ENCODE data around the gene SRPX.

The SRPX gene

GRCh38 chrX:38214044-38214443, 6.6 kb downstream of the SRPX start:
- in situ Hi-C loops (cut with MboI; ENCODE audit: low sequenced_read_pairs, unreplicated experiment): no loop called here
- no peak for TF ChIP-seq CTCF (IDR thresholded peaks at IDR 0.05; ENCODE audit: borderline replicate concordance, control extremely low read depth, extremely low read depth, insufficient read depth, missing control alignments)
- no peak for DNase-seq (ENCODE audit: low spot score)

DNA sequence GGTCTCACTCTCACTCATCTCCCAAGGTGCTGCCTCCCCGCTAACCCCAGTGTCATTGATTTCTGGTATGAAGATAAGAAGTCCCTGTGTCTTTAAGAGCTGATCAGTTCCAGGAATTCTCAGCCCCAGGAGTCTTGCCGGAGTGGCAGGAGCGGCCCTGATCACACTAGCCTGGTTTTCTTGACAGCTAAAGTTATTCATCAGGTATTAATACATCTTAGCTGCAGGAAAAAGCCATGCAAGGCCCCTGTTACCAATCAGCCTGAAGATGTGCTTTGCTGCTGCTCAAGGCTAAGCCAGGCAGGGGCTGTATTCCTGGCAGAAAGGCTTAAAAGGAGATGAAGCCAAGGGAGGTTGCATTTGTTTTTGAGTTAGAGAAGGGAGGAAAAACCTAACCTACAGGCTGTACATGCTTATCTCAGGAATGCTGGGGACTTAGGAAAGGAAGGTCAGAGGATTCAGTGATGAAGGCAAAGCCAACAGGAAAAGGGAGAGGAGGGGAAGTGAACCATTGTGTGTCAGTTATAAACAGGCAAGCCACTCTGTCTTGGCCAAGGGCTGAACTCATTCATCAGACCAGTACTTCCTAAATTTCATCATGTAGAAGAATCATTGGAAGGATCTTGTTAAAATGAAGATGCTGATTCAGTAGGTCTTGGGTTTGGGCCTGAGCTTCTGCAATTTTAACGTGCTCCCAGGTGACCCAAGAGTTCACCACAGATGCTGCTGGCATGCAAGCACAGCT, 8.6 kb downstream of the SRPX start:
- DNase-seq (ENCODE audit: low spot score): no peak
- no peak for TF ChIP-seq CTCF (IDR thresholded peaks at IDR 0.05; ENCODE audit: borderline replicate concordance, control extremely low read depth, extremely low read depth, insufficient read depth, missing control alignments)
- in situ Hi-C loops (cut with MboI; ENCODE audit: low sequenced_read_pairs, unreplicated experiment): no loop called here

DNA sequence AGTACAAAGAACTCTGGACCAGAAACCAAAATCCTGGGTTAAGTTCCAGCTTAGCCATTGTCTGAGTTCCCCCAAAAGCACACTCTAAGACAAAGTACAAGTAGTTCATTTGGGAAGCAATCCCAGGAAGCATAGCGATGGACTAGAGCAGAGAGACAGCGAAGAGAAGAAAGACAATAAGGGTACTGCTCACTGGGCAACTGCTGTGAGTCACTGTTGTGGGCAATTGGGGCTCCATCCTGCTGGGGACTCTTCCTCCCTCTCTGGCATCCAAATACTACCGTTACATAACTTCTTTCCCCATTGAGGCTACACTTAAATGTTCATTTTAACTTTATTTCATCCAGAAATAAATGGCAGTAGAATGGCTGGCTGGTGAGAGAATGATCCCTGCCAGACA, 14.1 kb downstream of the SRPX start:
- DNase-seq (ENCODE audit: low spot score): no peak
- TF ChIP-seq CTCF (IDR thresholded peaks at IDR 0.05; ENCODE audit: borderline replicate concordance, control extremely low read depth, extremely low read depth, insufficient read depth, missing control alignments): no peak
- in situ Hi-C loops (cut with MboI; ENCODE audit: low sequenced_read_pairs, unreplicated experiment): no loop called here

DNA sequence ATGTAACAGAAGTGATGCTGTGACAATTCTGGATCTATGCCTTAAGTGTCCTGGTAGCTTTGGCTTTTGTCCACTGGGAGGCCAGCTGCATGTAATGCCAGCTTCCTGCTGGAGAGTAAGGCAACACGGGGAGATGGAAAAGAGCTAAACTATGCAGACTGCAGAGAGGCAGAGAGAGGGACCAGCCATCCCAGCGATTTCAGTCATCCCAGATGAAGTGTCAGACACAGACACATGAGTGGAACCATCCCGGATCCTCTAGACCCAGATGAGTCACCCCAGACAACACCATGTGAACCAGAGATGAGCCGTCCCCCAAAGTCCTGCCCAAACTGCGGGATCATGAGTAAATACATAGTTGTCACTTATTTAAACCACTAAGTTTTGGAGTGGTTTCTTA, 14.6 kb downstream of the SRPX start:
- no peak for DNase-seq (ENCODE audit: low spot score)
- no peak for TF ChIP-seq CTCF (IDR thresholded peaks at IDR 0.05; ENCODE audit: borderline replicate concordance, control extremely low read depth, extremely low read depth, insufficient read depth, missing control alignments)
- in situ Hi-C loops (cut with MboI; ENCODE audit: low sequenced_read_pairs, unreplicated experiment): no loop called here

DNA sequence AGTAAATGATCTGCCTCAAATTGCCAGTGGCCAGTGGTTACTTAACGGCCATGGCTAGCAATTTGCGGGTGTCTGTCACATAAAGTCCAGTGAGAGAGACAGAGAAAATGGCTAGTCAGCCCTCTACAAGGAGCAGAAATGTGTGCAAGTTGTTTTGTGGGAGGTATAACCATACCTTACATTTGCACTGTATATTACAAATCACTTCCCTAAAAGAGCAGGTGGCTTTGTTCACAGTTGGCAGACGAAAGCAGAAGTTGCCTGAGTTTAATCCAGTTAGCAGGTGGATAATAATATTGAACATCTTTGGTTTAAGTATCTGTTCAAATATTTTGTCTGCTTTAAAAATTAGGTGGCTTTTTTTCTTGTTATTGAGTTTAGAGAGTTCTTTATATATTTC, 15.6 kb downstream of the SRPX start:
- DNase-seq (ENCODE audit: low spot score): no peak
- in situ Hi-C loops (cut with MboI; ENCODE audit: low sequenced_read_pairs, unreplicated experiment): no loop called here
- TF ChIP-seq CTCF (IDR thresholded peaks at IDR 0.05; ENCODE audit: borderline replicate concordance, control extremely low read depth, extremely low read depth, insufficient read depth, missing control alignments): no peak

DNA sequence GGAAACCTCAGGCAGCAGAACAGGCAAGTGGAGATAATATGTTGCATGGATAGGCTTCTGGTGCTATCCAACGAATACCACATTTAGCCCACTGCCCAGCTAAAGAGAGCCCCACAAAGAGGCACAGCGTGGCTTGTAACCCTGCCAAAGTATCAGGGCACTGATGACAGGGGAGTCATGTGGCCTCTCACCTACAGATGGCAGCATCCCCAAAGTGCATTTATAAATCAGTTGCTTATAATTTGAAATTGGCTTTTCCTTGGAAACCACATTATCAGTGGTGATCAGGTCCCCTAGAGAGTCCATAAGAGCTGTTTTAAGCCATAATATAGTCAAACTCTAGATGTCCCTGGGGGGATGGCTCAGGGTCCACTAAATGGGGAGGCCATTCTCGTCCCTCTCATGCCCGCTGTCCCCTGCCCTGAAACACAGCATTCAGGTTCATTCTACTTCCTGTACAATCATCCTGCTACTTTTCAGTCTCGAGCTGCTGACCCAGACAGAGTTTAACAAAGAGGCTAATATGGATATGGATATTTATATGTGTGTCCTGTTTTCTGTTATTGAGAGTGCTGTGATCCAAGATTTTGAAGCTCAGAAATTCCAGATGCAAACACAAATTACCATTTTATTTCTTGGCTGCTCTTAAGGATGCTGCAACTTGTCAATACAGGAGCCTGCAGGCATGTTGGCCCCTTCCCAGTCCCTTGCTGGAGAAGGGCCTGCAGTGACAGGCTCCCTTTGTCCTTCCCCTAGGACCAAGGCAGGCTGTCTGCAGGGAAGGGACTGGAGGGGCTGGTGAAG, 28.5 kb downstream of the SRPX start:
- in situ Hi-C loops (cut with MboI; ENCODE audit: low sequenced_read_pairs, unreplicated experiment): no loop called here
- no peak for DNase-seq (ENCODE audit: low spot score)
- peak; percentile 28 for TF ChIP-seq CTCF (IDR thresholded peaks at IDR 0.05; ENCODE audit: borderline replicate concordance, control extremely low read depth, extremely low read depth, insufficient read depth, missing control alignments)
